NCI-H146 (cell line): ENCODE data around the gene HOXD4.

Experiments
- DNase-seq: peaks from one replicate; lab custom pipeline; 2025; lab: John Stamatoyannopoulos, UW

The HOXD4 gene

DNA sequence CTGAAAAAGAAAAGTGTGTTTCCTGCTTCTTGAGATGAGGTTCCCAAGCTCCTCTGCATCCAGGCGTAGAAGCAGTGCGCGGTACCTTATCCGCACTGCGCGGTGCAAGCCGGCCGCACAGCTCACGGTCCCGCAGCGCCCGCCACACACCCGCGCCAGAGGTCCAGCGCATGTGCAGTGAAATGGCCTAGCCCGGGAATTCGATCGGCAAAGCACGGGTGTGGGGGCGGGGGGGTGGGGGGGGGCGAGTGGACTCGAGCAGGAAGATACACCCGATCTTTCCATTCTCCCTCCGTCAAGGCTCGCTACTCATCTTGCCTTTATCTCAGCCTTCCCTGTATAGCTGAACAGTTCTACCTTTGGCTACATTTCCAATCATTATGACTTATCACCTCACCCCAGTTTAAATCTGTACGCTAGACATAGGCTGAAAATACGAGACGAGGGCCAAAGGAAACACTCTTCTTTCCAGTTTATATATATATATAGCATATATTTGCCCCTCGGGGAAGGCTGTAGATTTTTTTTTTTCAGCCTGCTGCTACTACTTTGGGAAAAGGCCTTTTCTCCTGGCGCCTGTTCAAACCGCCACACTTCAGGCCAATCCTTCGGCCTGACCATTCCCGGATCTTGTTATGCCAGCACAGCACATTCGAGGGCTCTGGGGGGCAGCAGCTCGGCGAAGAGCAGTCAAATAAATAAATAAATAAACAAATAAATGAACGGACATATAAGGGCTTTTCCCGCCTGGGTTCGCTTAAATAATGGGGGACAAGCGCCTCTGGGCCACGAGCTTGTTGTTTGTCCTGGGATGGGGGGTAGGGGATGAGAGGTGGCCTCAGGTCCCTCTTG, 11.5 kb upstream of the HOXD4 start:
- peak; percentile 40 for DNase-seq

DNA sequence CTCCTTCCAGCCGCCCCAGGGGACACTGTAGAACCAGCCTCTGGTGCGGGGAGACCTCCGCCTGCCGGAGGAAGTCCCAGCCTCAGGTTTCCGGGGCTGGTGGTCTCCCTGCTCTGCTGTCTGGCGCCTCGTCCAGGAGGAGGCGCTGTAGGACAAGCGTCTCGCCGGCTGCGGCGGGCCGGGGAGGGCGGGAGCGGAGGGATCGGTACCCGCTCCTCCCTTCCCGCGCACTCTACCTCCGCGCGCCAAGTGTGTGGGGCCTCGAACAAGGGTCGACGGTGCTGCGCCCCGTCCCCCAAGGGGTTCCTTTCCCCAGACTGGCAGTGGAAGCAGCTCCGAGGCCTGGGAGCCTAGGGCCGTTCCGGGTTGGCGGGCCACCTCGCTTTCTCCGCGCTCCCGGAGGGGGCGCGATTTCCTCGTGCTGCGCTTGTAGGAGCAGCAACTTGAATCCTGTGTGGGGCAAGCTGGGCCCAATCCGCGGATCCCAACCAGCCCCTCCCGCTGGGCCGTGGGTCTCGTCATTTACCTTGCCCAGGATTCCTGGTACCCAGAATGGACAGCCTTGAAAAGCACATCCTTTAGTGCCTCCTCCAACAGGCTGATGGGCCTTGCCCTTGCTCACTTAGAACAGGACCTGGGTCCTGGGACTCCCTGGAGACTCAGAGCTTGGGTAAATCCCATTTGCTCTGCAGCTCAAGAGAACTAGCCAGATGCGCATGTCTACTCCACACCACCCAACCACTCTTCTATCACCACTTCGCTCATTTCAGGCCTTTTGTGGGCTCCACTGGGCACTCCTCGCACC, 10.6 kb upstream of the HOXD4 start:
- peak; percentile 83 for DNase-seq

DNA sequence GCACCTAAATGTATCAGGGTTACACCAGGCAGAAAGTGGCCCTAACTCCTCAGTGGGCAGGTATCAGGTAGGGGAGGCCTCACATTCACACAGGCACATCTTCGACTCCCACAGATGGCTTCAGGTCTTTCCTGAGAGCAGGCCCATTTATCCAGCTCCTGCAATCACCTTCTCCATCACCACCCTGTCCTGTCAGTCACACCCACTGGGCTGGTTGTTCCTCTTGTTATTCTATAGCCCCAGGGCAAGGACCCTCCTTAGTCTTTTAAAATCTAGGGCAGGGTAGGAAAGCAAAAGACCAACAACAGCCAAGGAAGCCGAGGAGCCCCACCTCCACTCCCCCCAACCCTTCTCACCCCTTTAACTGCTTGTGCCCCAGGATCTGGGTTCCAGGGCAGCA, 9.1 kb upstream of the HOXD4 start:
- DNase-seq = no peak

DNA sequence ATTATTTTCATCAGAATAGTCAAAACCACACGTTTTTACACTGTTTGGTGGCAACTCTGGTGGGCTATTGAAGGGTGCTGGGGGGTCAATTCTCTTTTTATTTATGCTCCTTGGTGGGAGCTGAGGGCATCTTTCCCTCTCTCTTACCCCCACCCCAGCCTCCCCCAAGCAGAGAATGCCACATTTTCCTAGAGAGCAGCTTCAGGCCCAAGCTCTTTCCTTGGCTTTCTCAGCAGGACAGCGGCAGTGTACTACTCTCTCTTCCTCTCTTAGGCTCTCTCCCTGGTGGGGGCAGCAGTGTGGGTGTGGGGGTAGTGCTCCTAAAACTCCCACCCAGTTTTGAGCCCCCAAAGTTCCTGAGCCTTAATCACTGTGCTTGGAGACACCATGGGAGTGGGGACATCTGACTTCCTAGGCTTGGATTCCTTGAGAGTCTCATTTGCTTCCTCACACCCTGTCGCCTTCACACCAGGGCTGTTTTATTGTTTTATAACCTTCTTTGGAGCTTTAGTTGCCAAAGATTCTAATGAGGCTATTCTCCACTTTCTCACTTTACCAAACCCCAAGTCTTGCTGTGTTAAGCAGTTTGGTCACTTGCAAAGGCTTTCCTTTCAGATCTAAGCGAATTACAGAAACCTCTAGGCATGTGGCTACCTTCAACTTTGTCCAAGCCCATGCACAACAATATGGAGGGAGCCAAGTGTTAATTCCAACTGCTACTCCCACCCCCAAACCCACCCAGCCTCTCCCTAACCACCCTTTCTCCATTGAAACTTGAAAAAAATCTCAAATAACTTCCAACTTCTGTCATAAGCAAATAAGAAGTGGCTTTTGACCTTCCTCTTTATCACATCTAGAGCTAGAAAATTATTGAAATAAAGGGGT, 6.0 kb upstream of the HOXD4 start:
- no peak for DNase-seq

DNA sequence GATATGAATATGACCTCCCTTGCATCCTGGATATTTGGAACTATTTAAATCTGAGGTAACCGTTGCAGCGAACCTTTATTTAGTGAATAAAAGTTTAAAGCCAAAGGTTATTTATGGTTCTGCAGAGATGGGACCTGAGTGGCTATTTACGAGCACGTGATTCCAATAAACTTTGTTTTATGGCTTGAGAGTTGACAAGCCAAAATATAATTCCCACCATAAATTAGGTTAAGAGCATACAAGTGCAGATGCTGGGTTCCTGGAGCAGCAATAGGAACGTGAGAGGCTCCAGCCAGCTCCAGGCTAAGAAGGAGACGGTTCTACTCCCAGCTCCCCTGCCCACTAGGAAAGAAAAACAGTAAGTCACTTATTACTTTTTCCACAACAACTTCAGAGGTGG, 5.2 kb upstream of the HOXD4 start:
- DNase-seq = no peak

DNA sequence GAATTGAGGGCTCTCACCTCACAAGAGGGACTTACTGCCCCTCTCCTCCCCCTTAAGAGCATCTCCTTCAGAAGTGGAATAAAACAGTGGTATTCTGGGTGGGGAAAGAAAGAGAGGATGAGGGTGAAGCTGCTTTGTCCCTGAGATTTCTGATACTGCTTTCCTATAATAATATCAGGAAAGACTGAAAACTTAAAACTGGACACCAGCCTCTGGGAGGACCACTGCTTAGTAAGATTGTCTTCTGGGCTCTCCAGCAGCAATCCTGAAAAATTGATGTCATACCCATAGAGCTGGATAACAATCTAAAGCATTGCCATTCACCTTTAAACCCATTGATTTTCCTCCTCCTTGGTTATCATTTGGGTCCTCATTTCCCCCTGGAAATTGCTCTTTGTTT, 4.7 kb upstream of the HOXD4 start:
- DNase-seq = no peak

DNA sequence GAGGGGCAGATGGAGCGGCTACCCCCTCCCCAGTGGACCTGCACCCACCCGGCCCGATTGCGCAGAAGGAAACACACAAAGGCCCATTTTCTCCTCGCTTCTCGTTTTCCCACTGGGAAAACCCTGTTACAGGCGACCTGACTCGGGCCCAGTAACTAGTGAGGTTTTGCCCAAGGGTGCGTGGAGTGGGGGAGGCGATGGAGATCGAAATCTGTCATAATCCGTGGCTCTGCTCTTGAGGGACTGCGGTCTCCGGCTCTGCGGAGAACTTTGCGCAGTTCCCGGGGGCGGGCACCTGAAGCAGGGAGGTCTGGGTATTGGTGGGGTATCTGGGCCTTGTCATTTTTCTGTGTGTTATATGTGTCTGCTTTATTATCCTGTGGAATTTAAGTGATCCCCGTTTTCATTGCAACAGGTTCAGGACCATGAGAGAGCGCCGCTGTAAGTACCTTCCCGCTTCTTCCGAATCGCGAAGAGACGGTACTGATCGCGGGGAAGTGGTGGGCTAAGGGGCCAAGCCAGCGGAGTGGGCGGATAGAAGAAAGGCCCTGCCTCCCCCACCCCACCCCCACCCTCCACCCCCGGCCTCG, 4.0 kb upstream of the HOXD4 start:
- no peak for DNase-seq

DNA sequence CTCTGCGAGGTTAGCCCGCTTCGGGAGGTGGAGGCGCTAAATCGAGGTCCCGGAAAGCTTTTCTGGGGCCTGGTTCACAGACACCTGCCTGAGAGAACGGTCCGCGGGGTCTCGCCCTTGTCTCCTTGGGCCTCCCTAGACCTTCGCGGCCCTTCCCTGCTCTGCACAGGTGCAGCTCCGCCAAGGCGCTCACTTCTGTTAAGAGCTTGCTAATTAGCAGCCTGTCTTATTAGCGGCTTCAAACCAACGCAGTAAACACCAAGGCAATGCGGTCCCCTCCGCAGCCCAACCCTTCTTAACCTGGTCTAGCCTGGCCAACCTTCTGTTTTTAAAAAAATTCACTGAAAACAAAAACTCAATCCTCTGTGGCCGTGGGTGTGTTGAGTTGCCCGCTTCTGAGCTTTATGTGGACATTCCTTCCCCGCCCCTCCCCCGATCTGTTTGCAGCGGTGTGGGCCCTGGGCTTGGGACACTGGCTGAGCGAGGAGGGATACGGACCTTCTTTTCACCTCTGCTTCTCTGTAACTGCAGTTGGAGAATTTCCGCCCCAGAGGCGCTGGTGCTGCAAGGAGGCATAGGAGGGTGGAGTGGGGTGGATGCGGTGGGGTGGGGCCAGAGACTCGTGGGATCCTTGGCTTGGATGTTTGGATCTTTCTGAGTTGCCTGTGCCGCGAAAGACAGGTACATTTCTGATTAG, 3.4 kb upstream of the HOXD4 start:
- DNase-seq = no peak

DNA sequence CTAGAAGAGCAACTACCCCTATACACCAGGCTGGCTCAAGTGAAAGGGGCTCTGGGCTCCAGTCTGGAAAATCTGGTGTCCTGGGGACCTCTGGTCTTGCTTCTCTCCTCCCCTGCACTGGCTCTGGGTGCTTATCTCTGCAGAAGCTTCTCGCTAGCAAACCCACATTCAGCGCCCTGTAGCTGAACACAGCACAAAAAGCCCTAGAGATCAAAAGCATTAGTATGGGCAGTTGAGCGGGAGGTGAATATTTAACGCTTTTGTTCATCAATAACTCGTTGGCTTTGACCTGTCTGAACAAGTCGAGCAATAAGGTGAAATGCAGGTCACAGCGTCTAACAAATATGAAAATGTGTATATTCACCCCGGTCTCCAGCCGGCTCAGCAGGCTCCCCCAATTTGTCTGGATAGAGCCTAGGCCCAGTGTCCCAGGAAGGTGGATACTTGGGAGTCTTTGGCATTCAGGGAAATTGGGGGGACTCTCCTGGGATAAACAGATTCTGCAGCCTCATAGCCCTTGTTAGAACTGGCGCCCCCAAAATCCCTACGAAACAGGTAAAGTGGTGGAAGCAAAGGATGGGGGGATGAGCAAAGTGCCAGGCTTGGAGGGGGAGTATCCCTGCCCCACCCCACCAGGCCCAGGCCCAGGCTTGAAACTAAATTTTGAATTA, 2.5 kb upstream of the HOXD4 start:
- no peak for DNase-seq

DNA sequence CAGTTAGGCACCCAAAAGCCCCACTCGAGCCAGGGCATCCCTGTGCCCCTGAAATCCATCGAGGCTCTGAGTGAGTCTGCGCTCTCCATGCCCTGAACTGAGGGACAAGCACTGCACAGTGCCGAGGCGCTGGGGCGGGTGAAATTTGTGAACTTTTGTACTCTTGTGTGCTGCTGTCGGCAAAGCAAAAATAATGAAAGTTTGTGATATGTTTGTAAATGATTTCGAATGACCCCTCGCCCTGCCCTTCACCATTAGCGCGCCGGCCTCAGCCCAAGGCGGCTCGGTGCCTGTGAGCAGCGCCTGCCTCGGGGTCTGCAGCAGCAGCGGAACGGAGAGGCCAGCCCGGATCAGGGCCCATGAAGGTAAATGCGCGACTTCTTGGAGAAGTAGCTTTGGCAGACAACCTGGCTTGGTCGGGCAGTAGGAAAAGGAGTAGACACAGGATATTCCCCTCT, 1.8 kb upstream of the HOXD4 start:
- no peak for DNase-seq

DNA sequence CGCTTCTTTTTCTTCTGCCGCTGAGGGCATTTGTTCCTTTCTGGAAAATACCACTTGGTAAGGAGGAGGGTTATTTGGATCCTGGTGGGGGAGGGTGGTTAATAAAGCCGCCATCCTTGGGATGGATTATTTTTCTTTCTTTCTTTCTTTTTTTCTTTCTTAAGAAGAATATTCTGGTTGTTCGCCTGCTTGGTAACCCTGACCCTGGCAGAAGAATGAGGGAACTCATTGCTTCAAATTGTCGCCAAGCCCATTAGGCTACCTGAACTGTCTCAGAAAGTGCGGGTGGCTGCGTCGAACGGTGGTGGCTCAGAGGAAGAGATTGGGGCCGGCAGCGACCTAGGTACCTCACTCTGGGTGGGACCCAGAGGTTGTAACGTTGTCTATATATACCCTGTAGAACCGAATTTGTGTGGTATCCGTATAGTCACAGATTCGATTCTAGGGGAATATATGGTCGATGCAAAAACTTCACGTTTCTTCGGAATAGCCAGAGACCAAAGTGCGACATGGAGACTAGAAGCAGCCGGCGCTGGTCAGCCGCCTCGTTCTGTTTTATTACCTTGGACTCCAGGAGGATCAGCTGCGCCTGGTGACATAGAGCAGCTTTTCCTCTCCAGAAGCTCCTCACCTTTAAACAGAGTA, 1.3 kb upstream of the HOXD4 start:
- no peak for DNase-seq

DNA sequence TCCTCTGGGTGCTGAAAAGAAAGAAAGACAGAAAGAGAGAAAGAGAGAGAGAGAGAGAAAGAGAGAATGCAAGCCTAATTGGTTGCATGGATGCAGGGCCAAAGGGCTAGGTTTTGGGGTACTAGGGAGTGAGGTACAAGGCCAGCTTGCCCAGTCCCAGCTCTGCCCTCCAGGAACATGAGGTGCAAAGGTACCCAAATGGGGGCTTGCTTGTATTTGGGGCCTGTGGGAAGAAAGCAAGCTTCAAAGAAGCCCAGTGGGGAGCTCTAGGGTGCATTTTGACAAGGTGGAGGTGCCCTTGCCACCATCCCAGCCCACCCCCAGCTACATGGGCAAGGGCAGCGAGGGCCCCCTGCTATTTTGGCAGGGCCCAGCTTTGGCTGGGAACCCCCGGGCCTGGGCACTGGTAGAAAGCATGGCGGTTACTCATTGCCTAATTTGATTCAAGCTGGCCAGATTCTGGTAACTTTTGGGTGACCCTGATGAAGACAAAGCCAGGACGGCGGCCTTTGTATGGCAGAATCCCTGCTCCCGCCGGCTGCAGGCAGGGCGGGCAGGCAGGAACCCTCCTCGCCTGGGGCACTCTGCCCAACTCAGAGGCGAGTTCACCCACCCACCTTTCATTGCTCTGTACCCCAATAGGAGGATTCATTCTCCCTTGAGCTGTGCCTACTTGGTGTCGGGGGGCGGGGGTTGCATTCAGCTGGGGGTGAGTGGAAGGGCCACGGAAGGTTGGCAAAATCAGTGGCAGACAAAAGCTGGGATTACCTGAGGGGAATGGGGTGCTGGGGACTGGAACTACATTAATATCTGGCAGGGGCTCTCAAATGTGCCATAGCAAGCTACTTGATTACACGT, 537 bp upstream of the HOXD4 start:
- DNase-seq = no peak

DNA sequence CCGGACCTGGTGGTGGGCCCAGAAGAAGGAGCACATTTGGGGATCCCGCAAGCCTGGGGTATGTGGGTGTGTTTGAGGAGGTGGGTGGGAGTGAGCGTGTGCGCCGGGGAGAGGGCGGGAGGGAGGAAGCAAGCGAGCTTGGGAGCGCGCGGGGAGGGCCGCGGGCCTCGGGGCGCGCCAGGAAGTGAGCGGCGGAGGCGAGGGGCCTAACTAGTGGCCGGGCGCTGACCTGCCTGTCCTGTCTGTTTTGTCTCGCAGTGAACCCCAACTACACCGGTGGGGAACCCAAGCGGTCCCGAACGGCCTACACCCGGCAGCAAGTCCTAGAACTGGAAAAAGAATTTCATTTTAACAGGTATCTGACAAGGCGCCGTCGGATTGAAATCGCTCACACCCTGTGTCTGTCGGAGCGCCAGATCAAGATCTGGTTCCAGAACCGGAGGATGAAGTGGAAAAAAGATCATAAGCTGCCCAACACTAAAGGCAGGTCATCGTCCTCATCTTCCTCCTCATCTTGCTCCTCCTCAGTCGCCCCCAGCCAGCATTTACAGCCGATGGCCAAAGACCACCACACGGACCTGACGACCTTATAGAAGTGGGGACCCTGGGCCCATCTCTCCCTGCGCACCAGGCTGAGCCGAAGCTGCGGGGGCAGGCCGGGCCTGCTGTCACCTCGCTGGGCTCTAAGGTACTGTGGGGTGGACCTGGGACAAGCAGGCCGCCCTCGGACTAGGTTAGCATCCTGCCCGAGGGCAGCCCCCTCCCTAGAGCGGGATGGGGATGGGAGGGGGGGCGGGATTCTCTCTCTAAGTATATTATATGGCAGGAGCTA, 1.2 kb downstream of the HOXD4 start:
- no peak for DNase-seq

DNA sequence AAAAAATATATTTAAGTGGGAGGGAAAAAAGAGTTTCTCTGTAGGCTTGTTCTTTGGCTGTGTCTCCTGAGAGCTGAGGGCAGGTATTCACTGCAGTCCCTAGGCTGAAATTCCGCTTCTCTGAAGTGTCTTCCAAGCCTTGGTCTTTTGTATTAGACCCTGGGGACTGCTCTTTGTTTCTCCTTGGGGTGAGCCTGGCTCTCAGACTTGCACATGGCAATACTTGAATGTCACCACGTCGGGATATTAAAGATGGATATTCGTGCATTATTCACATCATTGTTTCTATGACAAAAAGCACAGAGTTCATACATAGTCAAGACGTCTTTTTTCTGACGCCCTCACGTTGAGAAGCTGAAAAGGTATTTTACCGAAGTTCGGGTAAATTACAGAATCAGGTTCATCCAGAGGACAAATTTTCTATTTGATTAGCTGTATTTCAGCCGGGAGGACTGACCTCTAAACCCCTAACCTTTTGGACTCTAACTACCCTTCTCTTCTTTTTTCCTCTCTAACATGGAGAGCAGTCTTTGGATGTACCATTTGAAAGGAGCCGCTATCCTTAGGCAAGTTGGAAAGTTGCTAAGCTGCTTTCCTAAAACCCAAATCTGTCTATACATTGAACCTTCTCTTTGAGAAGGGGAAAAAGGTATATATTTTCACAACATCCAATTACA, 3.4 kb downstream of the HOXD4 start:
- DNase-seq = no peak

DNA sequence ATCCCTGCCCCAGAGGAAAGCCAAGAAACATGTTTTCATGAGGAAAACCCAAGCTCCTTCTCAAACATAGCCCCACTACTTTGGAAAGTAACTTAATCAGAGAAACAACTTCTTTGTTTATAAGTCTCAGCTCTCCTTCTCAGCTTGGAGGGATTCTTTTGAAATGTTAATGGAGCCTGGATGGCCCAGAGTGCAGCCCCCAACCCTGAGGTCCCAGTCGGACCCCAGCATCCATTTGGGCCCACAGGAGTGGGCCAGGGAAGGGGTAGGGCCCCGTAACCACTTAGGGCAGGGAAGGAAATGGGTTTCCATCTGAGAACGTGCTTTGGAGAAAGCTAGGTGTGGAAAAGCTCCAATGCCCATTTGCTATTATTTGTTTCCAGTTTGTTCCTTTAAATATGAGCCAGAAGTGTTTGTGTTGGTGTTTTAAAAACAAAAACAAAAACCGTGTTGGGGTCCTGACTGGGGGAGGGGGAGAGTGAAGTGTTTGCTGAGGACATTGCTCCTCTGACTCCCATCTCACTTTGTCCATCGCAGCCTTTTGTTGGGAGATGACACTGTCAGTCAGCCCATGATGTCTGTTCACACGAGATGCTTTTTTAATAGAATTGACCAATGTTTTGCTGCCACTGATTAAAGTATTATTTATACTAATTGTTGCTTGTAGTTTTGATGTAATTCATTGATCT, 4.2 kb downstream of the HOXD4 start:
- no peak for DNase-seq

DNA sequence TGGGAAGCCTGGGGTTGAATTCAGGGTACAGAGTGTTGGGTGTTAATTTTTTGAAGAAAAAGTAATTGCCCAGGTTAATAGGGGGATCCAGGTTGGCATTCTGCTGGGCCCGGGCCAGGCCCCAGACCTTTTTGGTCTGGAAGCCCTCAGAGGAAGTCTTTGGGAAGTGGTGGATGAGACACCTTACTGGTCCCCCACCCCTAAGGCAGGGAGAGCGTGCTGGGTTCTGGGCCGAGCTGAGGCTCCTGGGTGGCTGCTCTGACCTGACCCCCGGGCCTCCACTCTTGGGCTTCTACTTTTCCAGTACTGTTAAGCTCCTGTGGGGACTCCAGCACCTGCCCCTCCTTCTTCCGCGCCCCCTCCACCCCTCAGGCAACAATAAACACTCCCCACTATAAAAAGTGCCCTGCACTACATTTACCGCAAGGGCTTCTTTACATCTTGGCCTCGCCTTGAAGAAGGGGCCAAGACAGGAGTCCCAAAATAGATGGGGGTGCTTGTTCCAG, 5.0 kb downstream of the HOXD4 start:
- no peak for DNase-seq
